PC-9 (cell line): Measurements from ENCODE around the gene ADD3. TPM values are rescaled to one million over a fixed set of nuclear protein-coding genes. Genes with fewer than 3 reads are reported as not detected.
A peak's percentile ranks its signal among the peaks of the same experiment; 100 is the strongest.

ENCODE experiments used
- BruUV-seq: library from RNA; stranded (reverse); fragments of 400-500 nt; replicated peaks from 2 replicates; lab custom pipeline; 2021; lab: Mats Ljungman, UMichigan
- CTCF ChIA-PET: fragments of 300-600 bp; sonication (Branson Sonifier 250); formaldehyde crosslinking; loops from one replicate; lab custom pipeline; 2022; ENCODE audit warnings: antibody characterized with exemption; lab: Charles Lee
- POLR2A ChIA-PET: fragments of 300-600 bp; sonication (Branson Sonifier 250); formaldehyde crosslinking; loops from one replicate; lab custom pipeline; 2022; ENCODE audit warnings: antibody characterized with exemption; ENCODE audit not compliant: unreplicated experiment; lab: Charles Lee
- DNase-seq, 2 experiments: peaks; one replicate each; pipeline versions ENCODE4 v3.0.0 to v3.0.0-alpha.2; 2015 to 2022; ENCODE audit warnings: mixed read lengths in 1 of 2
- H2AFZ ChIP-seq: fragments of 200-600 bp; sonication (generic); 2 replicates; pipeline ENCODE4 v1.8.1; 2017; ENCODE audit warnings: antibody characterized with exemption
- H3F3A ChIP-seq: fragments of 200-600 bp; sonication (generic); 2 replicates; pipeline ENCODE4 v1.8.1; 2017; ENCODE audit warnings: antibody characterized with exemption, mild to moderate bottlenecking, low read depth; ENCODE audit not compliant: insufficient read depth
- H3K27ac ChIP-seq: fragments of 200-600 bp; sonication (generic); 2 replicates; pipeline ENCODE4 v1.6.1; 2016; ENCODE audit warnings: mixed run types
- H3K27me3 ChIP-seq: fragments of 200-600 bp; sonication (generic); 2 replicates; pipeline ENCODE4 v1.6.1; 2016; ENCODE audit warnings: low read depth, mixed run types; ENCODE audit not compliant: insufficient read depth
- H3K36me3 ChIP-seq: fragments of 200-600 bp; sonication (generic); 2 replicates; pipeline ENCODE4 v1.6.1; 2016; ENCODE audit warnings: low read depth, mixed run types
- H3K4me1 ChIP-seq: fragments of 200-600 bp; sonication (generic); replicated peaks from 2 replicates; pipeline ENCODE4 v1.6.1; 2016; ENCODE audit warnings: mixed run types; ENCODE audit not compliant: insufficient read depth
- H3K4me2 ChIP-seq: fragments of 200-600 bp; sonication (generic); 2 replicates; pipeline ENCODE4 v1.6.1; 2017; ENCODE audit warnings: mixed run types
- H3K4me3 ChIP-seq: fragments of 200-600 bp; sonication (generic); 2 replicates; pipeline ENCODE4 v1.6.1; 2016; ENCODE audit warnings: mixed run types
- H3K79me2 ChIP-seq: fragments of 200-600 bp; sonication (generic); 2 replicates; pipeline ENCODE4 v1.6.1; 2017; ENCODE audit warnings: low read depth, mixed run types
- H3K9me2 ChIP-seq: fragments of 200-600 bp; sonication (generic); 2 replicates; pipeline ENCODE4 v1.8.1; 2017; ENCODE audit warnings: mild to moderate bottlenecking; ENCODE audit not compliant: insufficient read depth
- H3K9me3 ChIP-seq: fragments of 200-600 bp; sonication (generic); 2 replicates; pipeline ENCODE4 v1.8.1; 2016; ENCODE audit warnings: low read depth; ENCODE audit not compliant: insufficient read depth
- H4K20me1 ChIP-seq: fragments of 200-600 bp; sonication (generic); 2 replicates; pipeline ENCODE4 v1.8.1; 2017; ENCODE audit not compliant: insufficient read depth
- EZH2 ChIP-seq: fragments of 200-600 bp; sonication (generic); IDR thresholded peaks from 2 replicates; pipeline ENCODE4 v1.8.0; 2017; ENCODE audit warnings: antibody characterized with exemption, low read depth
- intact Hi-C: fragments of 100-400 bp; cut with micrococcal nuclease; formaldehyde crosslinking; loops from one replicate; pipeline ENCODE4 v1.10.0; 2022; ENCODE audit not compliant: unreplicated experiment
- total RNA-seq: library from RNA; stranded (reverse); gene quantifications from 2 replicates; pipeline ENCODE4 v1.2.3, GENCODE V29; 2021
- TF ChIP-seq, protein P1 (sequence below): fragments of 200-600 bp; sonication (generic); conservative IDR thresholded peaks from 2 replicates; pipeline ENCODE4 v1.6.1; 2017; ENCODE audit warnings: mixed run types, antibody characterized with exemption, mild to moderate bottlenecking, moderate library complexity

Gene ADD3
- total RNA-seq, 1 experiment from 2014 or later: 77.7 TPM

DNA sequence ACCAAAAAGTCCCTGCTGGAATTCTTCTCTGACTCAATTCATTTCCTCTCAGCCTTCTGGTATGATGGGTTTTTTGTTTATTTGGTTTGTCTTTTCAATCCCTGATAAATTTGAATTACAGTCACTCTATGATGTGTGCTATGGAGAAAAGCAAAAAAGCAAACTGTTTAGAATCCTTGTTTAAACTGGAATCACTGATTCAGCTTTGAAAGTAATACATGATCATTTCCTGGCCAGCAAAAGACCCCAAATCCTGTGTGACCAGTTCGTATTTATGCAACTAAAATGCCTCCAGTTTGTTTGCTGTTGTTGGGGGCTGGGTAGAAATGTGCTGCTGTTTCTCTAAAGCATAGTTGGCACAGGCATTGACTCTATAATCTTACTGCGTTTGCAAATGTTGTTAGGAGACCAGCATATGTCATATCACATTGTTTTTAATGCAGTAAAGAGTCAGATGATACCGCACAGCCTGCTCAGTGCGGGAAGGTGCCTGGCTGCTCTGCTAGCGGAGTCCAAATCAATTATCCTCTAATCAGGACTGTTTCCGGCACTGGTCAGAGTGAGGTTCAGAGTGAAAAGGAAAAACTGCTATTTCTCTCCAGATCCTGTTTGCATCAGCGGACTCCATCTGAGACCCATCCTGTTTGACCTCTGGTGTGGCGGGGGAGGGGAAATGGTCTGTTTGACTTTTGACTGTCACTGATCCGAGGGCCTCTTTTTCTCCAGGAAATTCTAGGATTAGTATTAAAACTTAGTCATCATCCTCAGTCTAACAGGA is 40.6 kb upstream of the ADD3 start:
- Histone ChIP-seq H3K36me3 (no peaks in the 10 kb centered on the region), H3K9me2 (no peaks in the 10 kb centered on the region), H3F3A (no peaks in the 10 kb centered on the region), H3K4me2 (peak overlapping the region; percentile 46), H3K27me3 (no peaks in the 10 kb centered on the region), H3K4me1 (peaks cover 11% of the 10 kb centered on the region), H3K79me2 (no peaks in the 10 kb centered on the region), H3K9me3 (no peaks in the 10 kb centered on the region), H3K27ac (no peak overlapping the region), H4K20me1 (no peaks in the 10 kb centered on the region), H3K4me3 (no peak overlapping the region), H2AFZ (no peak overlapping the region)
- POLR2A ChIA-PET: no interaction called here
- intact Hi-C loops: no loop called here
- BruUV-seq: no TSS peak
- DNase-seq: peak in 1 of 2 experiments; percentile 34
- no peak for TF ChIP-seq EZH2
- TF ChIP-seq, protein P1, sequence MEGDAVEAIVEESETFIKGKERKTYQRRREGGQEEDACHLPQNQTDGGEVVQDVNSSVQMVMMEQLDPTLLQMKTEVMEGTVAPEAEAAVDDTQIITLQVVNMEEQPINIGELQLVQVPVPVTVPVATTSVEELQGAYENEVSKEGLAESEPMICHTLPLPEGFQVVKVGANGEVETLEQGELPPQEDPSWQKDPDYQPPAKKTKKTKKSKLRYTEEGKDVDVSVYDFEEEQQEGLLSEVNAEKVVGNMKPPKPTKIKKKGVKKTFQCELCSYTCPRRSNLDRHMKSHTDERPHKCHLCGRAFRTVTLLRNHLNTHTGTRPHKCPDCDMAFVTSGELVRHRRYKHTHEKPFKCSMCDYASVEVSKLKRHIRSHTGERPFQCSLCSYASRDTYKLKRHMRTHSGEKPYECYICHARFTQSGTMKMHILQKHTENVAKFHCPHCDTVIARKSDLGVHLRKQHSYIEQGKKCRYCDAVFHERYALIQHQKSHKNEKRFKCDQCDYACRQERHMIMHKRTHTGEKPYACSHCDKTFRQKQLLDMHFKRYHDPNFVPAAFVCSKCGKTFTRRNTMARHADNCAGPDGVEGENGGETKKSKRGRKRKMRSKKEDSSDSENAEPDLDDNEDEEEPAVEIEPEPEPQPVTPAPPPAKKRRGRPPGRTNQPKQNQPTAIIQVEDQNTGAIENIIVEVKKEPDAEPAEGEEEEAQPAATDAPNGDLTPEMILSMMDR: no peak
- CTCF ChIA-PET: no interaction called here

DNA sequence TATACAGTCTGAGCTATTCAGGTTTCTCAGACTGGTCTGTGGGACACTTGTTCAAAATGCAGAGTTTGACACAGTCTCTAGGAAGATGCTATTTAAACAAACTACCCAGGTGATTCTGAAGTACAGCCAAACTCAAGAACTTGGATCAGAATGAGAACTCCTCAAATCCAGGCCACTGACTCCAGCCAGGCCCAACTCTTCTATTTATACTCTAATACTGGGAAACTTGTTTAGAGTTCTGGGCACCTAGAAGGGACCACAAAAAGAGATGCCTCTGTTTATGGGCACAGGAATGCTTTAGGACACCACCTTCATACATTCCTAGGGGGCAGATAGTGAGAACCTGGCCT is 40.1 kb upstream of the ADD3 start:
- ChIA-PET POLR2A (no interaction called here), CTCF (no interaction called here)
- no peak overlapping the region for H2AFZ ChIP-seq
- H3K36me3 ChIP-seq: no peaks in the 10 kb centered on the region
- H3K27ac ChIP-seq: no peak overlapping the region
- BruUV-seq: no TSS peak
- peaks cover 11% of the 10 kb centered on the region for H3K4me1 ChIP-seq
- TF ChIP-seq EZH2: no peak
- TF ChIP-seq, protein P1: no peak
- H3K27me3 ChIP-seq: no peaks in the 10 kb centered on the region
- H3K9me2 ChIP-seq: no peaks in the 10 kb centered on the region
- DNase-seq: no peak
- no peaks in the 10 kb centered on the region for H3K79me2 ChIP-seq
- no peaks in the 10 kb centered on the region for H3K9me3 ChIP-seq
- H3K4me3 ChIP-seq: no peak overlapping the region
- H3K4me2 ChIP-seq: no peak overlapping the region
- H3F3A ChIP-seq: no peaks in the 10 kb centered on the region
- H4K20me1 ChIP-seq: no peaks in the 10 kb centered on the region
- intact Hi-C loops: no loop called here

DNA sequence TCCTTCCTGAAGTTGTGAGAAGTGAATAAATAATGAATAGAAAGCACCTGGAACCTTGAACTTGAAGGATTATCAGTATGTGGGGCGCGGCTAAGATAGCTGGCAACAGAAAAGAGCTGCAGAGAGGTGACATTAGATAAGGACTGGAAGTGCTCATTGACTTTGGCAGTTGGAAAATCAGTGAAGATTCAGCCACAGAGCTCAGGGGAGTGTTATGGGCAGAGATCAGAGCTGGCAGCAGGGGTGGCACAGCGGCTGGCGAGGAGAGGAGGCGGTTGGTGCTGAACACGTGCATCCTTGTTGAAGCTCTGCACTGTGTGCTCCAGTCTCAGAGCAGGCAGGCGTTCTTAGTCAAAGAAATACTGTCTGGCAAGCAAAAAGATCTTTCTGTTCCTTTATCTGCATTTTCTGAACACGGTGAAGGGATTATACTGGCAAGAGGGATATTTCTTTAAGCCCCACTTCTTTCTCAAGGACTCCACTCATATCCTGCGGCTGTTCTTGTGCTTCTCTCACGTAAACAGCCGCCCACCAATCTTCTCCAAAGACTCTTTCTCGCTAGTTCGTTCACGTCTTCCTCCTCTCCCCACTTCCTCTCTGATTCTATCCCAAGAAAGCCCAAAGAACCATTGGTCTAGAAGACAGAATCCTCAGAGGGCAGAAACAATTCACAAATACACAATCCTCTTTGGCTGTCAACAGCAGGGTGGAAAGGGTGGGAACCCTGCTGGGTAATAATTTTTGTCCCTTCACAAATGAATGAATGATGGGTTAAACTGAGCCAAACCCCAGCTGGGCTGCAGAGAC is 38.6 kb upstream of the ADD3 start:
- no peak for DNase-seq
- Histone ChIP-seq H3K27ac (no peak overlapping the region), H3K9me3 (no peaks in the 10 kb centered on the region), H3K4me2 (no peak overlapping the region), H3K27me3 (no peaks in the 10 kb centered on the region), H3F3A (no peaks in the 10 kb centered on the region), H3K4me3 (no peak overlapping the region), H3K9me2 (no peaks in the 10 kb centered on the region), H4K20me1 (no peaks in the 10 kb centered on the region), H3K4me1 (peaks cover 11% of the 10 kb centered on the region), H3K79me2 (no peaks in the 10 kb centered on the region), H3K36me3 (no peaks in the 10 kb centered on the region), H2AFZ (no peak overlapping the region)
- TF ChIP-seq, protein P1: no peak
- TF ChIP-seq EZH2: no peak
- ChIA-PET CTCF (no interaction called here), POLR2A (no interaction called here)
- BruUV-seq: no TSS peak
- intact Hi-C loops: no loop called here
